Hepatocyte (in vitro differentiated cells): Measurements from ENCODE around the gene PCDH9. TPM values are rescaled to one million over a fixed set of nuclear protein-coding genes. Genes with fewer than 3 reads are reported as not detected.
"Not testable (repeated sequence)": the region's sequence is repeated elsewhere in the genome, so short reads cannot be mapped to it uniquely, and the experiment has no call there.

Experiments used
- DNase-seq: peaks from one replicate; pipeline ENCODE4 v3.0.0-alpha.2; 2016; ENCODE audit warnings: low spot score
- H2AFZ ChIP-seq: fragments of 200-600 bp; sonication (generic); 2 replicates; pipeline ENCODE4 v1.6.0; 2016; ENCODE audit warnings: antibody characterized with exemption, mild to moderate bottlenecking
- H3K27ac ChIP-seq: fragments of 200-600 bp; sonication (generic); 2 replicates; pipeline ENCODE4 v1.5.1; 2016; ENCODE audit warnings: mild to moderate bottlenecking
- H3K27me3 ChIP-seq: fragments of 200-600 bp; sonication (generic); 2 replicates; pipeline ENCODE4 v1.6.1; 2016
- H3K36me3 ChIP-seq: fragments of 200-600 bp; sonication (generic); replicated peaks from 2 replicates; pipeline ENCODE4 v1.5.1; 2016; ENCODE audit warnings: low read depth; ENCODE audit not compliant: insufficient read depth
- H3K4me1 ChIP-seq: fragments of 200-600 bp; sonication (generic); 2 replicates; pipeline ENCODE4 v1.5.1; 2016; ENCODE audit warnings: mild to moderate bottlenecking, moderate library complexity; ENCODE audit not compliant: insufficient read depth
- H3K4me2 ChIP-seq: fragments of 200-600 bp; sonication (generic); 2 replicates; pipeline ENCODE4 v1.6.0; 2016
- H3K4me3 ChIP-seq: fragments of 200-600 bp; sonication (generic); 2 replicates; pipeline ENCODE4 v1.5.1; 2016; ENCODE audit warnings: mild to moderate bottlenecking
- H3K79me2 ChIP-seq: fragments of 200-600 bp; sonication (generic); 2 replicates; pipeline ENCODE4 v1.6.0; 2017; ENCODE audit warnings: mild to moderate bottlenecking
- H3K9me2 ChIP-seq: fragments of 200-600 bp; sonication (generic); replicated peaks from 2 replicates; pipeline ENCODE4 v1.6.0; 2017; ENCODE audit warnings: mild to moderate bottlenecking; ENCODE audit not compliant: insufficient read depth
- H3K9me3 ChIP-seq: fragments of 200-600 bp; sonication (generic); 2 replicates; pipeline ENCODE4 v1.5.1; 2016; ENCODE audit warnings: low read depth, mild to moderate bottlenecking
- H4K20me1 ChIP-seq: fragments of 200-600 bp; sonication (generic); 2 replicates; pipeline ENCODE4 v1.6.0; 2016; ENCODE audit warnings: mild to moderate bottlenecking; ENCODE audit not compliant: insufficient read depth, poor library complexity, severe bottlenecking
- EZH2 ChIP-seq: fragments of 200-600 bp; sonication (generic); IDR thresholded peaks from 2 replicates; pipeline ENCODE4 v1.6.1; 2016; ENCODE audit warnings: antibody characterized with exemption, mild to moderate bottlenecking, borderline replicate concordance
- EZH2phosphoT487 ChIP-seq: fragments of 200-600 bp; sonication (generic); IDR thresholded peaks from one replicate; pipeline ENCODE4 v1.6.1; 2018; ENCODE audit warnings: antibody characterized with exemption, mild to moderate bottlenecking, low read depth, moderate library complexity; ENCODE audit not compliant: unreplicated experiment, severe bottlenecking
- WGBS: methylation state at CpG from one replicate; pipeline ENCODE4 v1.1.6; 2016; ENCODE audit warnings: low lambda C conversion rate; ENCODE audit errors: missing lambda C conversion rate; 5-methylcytosine and 5-hydroxymethylcytosine counted together
- polyA plus RNA-seq: library from polyadenylated mRNA; unstranded; fragments of >200 nt; fragmentation: Nextera tagmentation; extraction: Ambion mirVana; gene quantifications from 2 replicates; pipeline ENCODE4 v1.2.1, GENCODE V29; 2016
- total RNA-seq: library from RNA; depleted of rRNA; stranded (reverse); fragments of >200 nt; gene quantifications from 2 replicates; pipeline ENCODE4 v1.2.3, GENCODE V29; 2014
- TF ChIP-seq, protein P1 (sequence below): fragments of 200-600 bp; sonication (generic); IDR thresholded peaks from 2 replicates; pipeline ENCODE4 v1.5.1; 2016; ENCODE audit warnings: antibody characterized with exemption, mild to moderate bottlenecking; ENCODE audit not compliant: poor library complexity

The PCDH9 gene
- total and polyA plus RNA-seq, 2 experiments from 2014 or later, result 6.9 to 15.0 TPM

DNA sequence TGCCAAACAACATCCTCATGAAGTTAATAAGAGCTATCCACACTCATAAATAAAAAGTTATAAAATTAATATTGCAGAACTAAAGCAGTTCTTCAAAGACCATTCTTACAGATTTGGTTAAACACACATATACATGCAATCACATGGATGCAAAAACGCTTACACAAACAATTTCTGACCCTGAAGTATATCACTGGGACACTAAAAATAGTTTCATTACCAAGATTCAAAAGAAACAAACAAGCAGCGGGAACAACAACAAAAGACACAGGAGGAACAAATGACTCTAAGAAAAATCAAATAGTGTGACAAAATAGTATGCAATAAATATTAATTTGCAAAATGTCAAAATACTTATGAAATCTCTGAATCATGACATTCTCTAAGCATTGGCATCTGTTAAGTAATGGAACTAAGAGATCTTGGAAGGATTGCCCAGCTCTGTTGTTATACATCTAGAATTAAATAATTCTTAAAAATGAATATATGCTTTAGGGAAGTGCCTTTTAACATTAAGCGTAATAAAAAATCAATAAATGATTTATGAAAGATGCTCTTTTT lies 132.2 kb downstream of the PCDH9 start:
- 96% methylated on average over 3 of the region's 3 CpGs for WGBS
- H3K4me2 ChIP-seq, result no peak overlapping the region
- no peaks in the 10 kb centered on the region for H3K27me3 ChIP-seq
- no peaks in the 10 kb centered on the region for H3K79me2 ChIP-seq
- no peaks in the 10 kb centered on the region for H3K9me3 ChIP-seq
- H3K9me2 ChIP-seq, result no peaks in the 10 kb centered on the region
- no peaks in the 10 kb centered on the region for H3K36me3 ChIP-seq
- H3K4me1 ChIP-seq, result peaks cover 12% of the 10 kb centered on the region
- H3K4me3 ChIP-seq, result no peak overlapping the region
- H2AFZ ChIP-seq, result no peak overlapping the region
- no peaks in the 10 kb centered on the region for H4K20me1 ChIP-seq
- DNase-seq, result no peak
- TF ChIP-seq EZH2 (no peak), EZH2phosphoT487 (no peak)
- TF ChIP-seq, protein P1, sequence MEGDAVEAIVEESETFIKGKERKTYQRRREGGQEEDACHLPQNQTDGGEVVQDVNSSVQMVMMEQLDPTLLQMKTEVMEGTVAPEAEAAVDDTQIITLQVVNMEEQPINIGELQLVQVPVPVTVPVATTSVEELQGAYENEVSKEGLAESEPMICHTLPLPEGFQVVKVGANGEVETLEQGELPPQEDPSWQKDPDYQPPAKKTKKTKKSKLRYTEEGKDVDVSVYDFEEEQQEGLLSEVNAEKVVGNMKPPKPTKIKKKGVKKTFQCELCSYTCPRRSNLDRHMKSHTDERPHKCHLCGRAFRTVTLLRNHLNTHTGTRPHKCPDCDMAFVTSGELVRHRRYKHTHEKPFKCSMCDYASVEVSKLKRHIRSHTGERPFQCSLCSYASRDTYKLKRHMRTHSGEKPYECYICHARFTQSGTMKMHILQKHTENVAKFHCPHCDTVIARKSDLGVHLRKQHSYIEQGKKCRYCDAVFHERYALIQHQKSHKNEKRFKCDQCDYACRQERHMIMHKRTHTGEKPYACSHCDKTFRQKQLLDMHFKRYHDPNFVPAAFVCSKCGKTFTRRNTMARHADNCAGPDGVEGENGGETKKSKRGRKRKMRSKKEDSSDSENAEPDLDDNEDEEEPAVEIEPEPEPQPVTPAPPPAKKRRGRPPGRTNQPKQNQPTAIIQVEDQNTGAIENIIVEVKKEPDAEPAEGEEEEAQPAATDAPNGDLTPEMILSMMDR, result no peak
- H3K27ac ChIP-seq, result no peak overlapping the region

DNA sequence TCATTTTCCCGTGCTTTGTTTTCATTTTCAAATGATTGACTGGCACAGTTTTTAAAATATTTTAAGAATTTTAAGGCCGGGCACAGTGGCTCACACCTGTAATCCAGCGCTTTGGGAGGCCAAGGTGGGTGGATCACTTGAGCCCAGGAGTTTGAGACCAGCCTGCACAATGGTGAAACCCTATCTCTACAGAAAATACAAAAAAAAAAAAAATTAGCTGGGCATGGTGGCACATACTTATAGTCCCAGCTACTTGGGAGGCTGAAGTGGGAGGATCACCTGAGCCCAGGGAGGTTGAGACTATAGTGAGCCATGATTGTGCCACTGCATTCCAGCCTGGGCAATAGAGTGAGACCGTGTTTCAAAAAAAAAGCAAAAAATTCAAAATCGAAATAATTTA lies 133.2 kb downstream of the PCDH9 start:
- H3K79me2 ChIP-seq, H3K36me3 ChIP-seq, H4K20me1 ChIP-seq, H3K4me3 ChIP-seq, H3K9me2 ChIP-seq, DNase-seq, H3K27ac ChIP-seq, H3K9me3 ChIP-seq, H3K4me2 ChIP-seq, H3K27me3 ChIP-seq, H2AFZ ChIP-seq: not testable (repeated sequence)
- H3K4me1 ChIP-seq, result peaks cover 10% of the 10 kb centered on the region
- 91% methylated on average over 5 of the region's 5 CpGs for WGBS

DNA sequence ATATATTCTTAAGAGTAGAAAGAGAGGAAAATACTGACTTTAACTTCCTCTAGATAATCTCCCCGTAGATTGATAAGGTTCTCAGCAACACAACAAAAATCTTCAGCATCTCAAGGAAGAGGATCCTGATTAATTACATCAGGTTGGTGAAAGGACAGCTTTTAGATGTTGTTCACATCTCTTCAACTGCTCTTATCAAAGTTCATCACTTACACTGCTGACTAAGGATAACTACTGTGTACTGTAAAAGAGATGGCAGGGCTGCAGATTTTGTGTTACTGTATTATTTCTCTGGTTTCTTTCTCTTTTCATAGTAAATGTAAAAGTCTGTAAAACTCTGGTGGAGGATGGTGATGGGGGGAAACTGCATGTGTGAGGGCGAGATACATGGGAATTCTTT lies 133.7 kb downstream of the PCDH9 start:
- H3K79me2 ChIP-seq, result no peaks in the 10 kb centered on the region
- H3K27me3 ChIP-seq, result no peaks in the 10 kb centered on the region
- no peaks in the 10 kb centered on the region for H3K9me2 ChIP-seq
- 83% methylated on average over 2 of the region's 2 CpGs for WGBS
- TF ChIP-seq, protein P1, result no peak
- TF ChIP-seq EZH2phosphoT487 (no peak), EZH2 (no peak)
- no peaks in the 10 kb centered on the region for H3K9me3 ChIP-seq
- no peak overlapping the region for H3K4me2 ChIP-seq
- H3K27ac ChIP-seq, result no peak overlapping the region
- no peak overlapping the region for H2AFZ ChIP-seq
- H3K4me3 ChIP-seq, result no peak overlapping the region
- H3K36me3 ChIP-seq, result no peaks in the 10 kb centered on the region
- no peak for DNase-seq
- peaks cover 7% of the 10 kb centered on the region for H3K4me1 ChIP-seq
- H4K20me1 ChIP-seq, result no peaks in the 10 kb centered on the region

DNA sequence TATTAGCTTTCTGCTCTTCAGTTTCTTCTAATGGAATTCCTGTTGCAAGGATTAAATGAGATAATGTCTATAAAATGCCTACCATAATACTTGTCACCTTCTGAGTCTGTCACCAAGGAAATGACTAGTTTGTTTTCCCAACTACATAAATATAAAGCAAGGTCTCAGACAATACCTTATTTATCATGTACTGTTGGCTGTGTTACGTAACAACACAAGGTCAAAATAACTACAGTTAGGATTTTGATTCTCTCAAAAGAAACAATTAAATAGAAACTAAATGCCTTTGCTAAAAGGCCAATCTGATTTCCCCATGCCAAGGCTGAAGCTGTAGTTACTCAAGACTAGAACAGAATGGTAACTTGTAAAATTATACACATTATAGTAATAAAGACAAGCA lies 134.5 kb downstream of the PCDH9 start:
- 93% methylated on average over 1 of the region's 1 CpG for WGBS
- Histone ChIP-seq H4K20me1 (no peaks in the 10 kb centered on the region), H3K4me2 (no peak overlapping the region)

More for the DNA sequence above, 134.5 kb downstream of the PCDH9 start:
- no peaks in the 10 kb centered on the region for H3K9me2 ChIP-seq
- no peaks in the 10 kb centered on the region for H3K27me3 ChIP-seq
- no peaks in the 10 kb centered on the region for H3K79me2 ChIP-seq
- H3K4me1 ChIP-seq, result peaks cover 4% of the 10 kb centered on the region
- DNase-seq, result no peak
- no peak overlapping the region for H2AFZ ChIP-seq
- no peak for TF ChIP-seq EZH2
- TF ChIP-seq, protein P1, result no peak
- TF ChIP-seq EZH2phosphoT487, result no peak
- H3K9me3 ChIP-seq, result no peaks in the 10 kb centered on the region
- H3K36me3 ChIP-seq, result no peaks in the 10 kb centered on the region
- H3K27ac ChIP-seq, result no peak overlapping the region
- H3K4me3 ChIP-seq, result no peak overlapping the region
